WERI-Rb-1 (cell line): ENCODE data around the gene PREX1.

Experiments used
- DNase-seq: peaks from one replicate; pipeline ENCODE4 v3.0.0-alpha.2; 2020
- H3K27ac ChIP-seq: fragments of 250-450 bp; sonication (Bioruptor Pico); 2 replicates; pipeline ENCODE4 v1.5.1; 2020; ENCODE audit warnings: mild to moderate bottlenecking, moderate library complexity
- H3K27me3 ChIP-seq: fragments of 250-450 bp; sonication (Bioruptor Pico); 2 replicates; pipeline ENCODE4 v1.5.1; 2021; ENCODE audit warnings: mild to moderate bottlenecking, low read depth, moderate library complexity; ENCODE audit not compliant: insufficient read depth, severe bottlenecking
- H3K36me3 ChIP-seq: fragments of 250-450 bp; sonication (Bioruptor Pico); 2 replicates; pipeline ENCODE4 v1.5.1; 2020; ENCODE audit warnings: mild to moderate bottlenecking, moderate library complexity
- H3K4me3 ChIP-seq: 2 replicates; pipeline ENCODE4 v1.5.1; 2011; ENCODE audit warnings: low read depth, mild to moderate bottlenecking, control low read depth, low read length
- H3K9me3 ChIP-seq: fragments of 250-450 bp; sonication (Bioruptor Pico); 2 replicates; pipeline ENCODE4 v1.5.1; 2021; ENCODE audit warnings: mild to moderate bottlenecking, moderate library complexity; ENCODE audit not compliant: severe bottlenecking
- CTCF ChIP-seq: IDR thresholded peaks from 2 replicates; pipeline ENCODE4 v1.5.1; 2011; ENCODE audit warnings: low read depth, mild to moderate bottlenecking, control low read depth, inconsistent platforms, low read length

The PREX1 gene

DNA sequence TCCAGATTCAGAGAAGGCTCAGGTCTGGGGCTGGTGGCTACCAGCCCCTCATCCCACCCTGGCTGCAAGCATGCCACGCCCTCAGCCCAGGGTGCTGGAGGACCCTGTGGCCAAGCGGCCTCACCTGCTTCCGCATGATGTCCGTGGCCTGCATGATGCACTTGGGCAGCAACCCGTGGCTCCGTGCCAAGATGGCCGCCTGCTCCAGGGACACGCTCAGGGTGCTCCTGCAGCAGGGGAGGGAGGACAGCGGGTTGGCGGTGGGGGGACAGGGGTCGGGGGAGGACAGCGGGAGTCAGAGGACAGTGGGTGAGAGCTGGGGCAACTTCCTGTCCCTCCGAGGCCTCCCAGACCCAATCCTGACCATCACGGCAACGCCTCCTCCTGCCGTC is 200.1 kb downstream of the PREX1 start:
- Histone ChIP-seq H3K4me3 (no peak overlapping the region), H3K36me3 (peaks cover 37% of the 10 kb centered on the region), H3K9me3 (no peaks in the 10 kb centered on the region), H3K27ac (no peak overlapping the region), H3K27me3 (no peaks in the 10 kb centered on the region)
- no peak for TF ChIP-seq CTCF
- no peak for DNase-seq

GRCh38 chr20:48626938-48627736 is 200.7 kb downstream of the PREX1 start:
- Histone ChIP-seq H3K27ac (no peak overlapping the region), H3K9me3 (no peaks in the 10 kb centered on the region), H3K4me3 (no peak overlapping the region), H3K27me3 (no peaks in the 10 kb centered on the region), H3K36me3 (peaks cover 34% of the 10 kb centered on the region)
- TF ChIP-seq CTCF = no peak
- DNase-seq = no peak

- no peaks in the 10 kb centered on the region for H3K27me3 ChIP-seq
- TF ChIP-seq CTCF = no peak
- no peak for DNase-seq
- H3K27ac ChIP-seq = no peak overlapping the region
- H3K4me3 ChIP-seq = no peak overlapping the region
- peaks cover 34% of the 10 kb centered on the region for H3K36me3 ChIP-seq
- H3K9me3 ChIP-seq = no peaks in the 10 kb centered on the region
Measured at GRCh38 chr20:48626226-48626937, 201.4 kb downstream of the PREX1 start.

GRCh38 chr20:48625136-48625900 is 202.5 kb downstream of the PREX1 start:
- Histone ChIP-seq H3K9me3 (no peaks in the 10 kb centered on the region), H3K36me3 (peaks cover 30% of the 10 kb centered on the region), H3K27ac (no peak overlapping the region), H3K4me3 (no peak overlapping the region), H3K27me3 (no peaks in the 10 kb centered on the region)
- TF ChIP-seq CTCF = no peak
- no peak for DNase-seq

DNA sequence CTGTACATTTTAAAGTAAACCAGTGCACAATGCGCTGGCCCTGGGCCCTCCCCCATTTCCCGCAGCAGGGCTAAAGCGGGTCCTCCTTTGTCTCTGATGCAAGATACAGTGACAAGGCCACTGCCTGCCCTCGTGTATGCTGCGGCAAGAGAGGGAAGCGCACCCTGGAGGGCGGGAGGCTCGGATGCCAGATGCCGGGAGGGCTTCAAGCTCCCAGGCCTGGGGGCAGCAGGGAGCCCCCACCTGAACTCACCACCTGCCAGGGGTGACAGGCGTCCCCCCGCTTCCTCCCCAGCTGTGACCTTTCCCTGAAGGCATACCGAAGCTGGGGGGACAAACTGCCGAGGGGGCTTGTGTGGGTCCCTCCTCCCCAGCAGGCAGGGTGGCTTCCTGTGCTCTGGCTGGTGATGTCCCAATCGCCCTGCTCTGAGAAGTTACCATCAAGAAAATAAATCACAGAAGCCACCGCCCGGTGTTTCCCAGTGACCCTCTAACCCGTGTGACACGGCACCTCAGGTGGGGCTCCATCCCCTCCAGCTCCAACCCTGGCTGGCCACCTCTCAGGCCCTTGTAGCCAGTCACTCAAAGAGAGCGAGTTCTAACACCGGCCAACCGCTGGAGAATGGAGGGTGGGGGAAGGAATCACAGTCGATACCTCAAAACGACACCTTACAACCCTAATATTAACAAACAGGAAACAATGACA is 203.3 kb downstream of the PREX1 start:
- H3K4me3 ChIP-seq = no peak overlapping the region
- H3K36me3 ChIP-seq = peaks cover 27% of the 10 kb centered on the region
- H3K27me3 ChIP-seq = no peaks in the 10 kb centered on the region
- no peak for TF ChIP-seq CTCF
- no peak for DNase-seq
- H3K27ac ChIP-seq = no peak overlapping the region
- H3K9me3 ChIP-seq = no peaks in the 10 kb centered on the region
